Measurements from ENCODE around the gene PAMR1. TPM values are rescaled to one million over a fixed set of nuclear protein-coding genes. Genes with fewer than 3 reads are reported as not detected.
A peak's percentile ranks its signal among the peaks of the same experiment; 100 is the strongest.

Gene PAMR1
- total RNA-seq, 2 experiments from 2014 or later: not detected

DNA sequence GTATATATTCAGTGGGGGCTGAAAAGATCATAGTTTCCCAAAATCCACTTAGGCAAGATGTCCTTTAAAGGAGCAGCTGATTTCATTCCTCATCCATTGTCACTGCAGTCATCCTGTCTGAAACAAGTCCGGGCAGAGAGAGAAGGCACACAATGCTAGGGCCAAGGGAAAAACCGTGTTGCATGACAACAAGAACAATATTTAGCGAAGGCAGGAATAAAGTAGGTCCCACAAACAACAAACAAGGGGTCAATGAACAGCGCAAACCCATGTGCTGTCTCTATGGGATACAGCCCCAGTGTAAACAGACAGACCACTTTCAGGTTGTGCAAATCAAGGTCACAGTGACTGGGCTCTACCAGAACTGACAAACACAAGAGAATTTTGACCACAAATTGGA is 9.0 kb downstream of the PAMR1 start:
- DNase-seq: no peak
- no peaks in the 10 kb centered on the region for H3K4me1 Mint-ChIP-seq (ENCODE audit: low read depth)
- CTCF ChIA-PET: no interaction called here
- H3K36me3 Mint-ChIP-seq (ENCODE audit: low read depth): no peaks in the 10 kb centered on the region
- H3K4me3 Mint-ChIP-seq: no peak overlapping the region
- H3K9me3 Mint-ChIP-seq: no peaks in the 10 kb centered on the region
- peaks cover 20% of the 10 kb centered on the region for H3K27me3 Mint-ChIP-seq (ENCODE audit: low read depth)
- intact Hi-C loops (cut with micrococcal nuclease): no loop called here
- H3K27ac Mint-ChIP-seq: no peak overlapping the region

DNA sequence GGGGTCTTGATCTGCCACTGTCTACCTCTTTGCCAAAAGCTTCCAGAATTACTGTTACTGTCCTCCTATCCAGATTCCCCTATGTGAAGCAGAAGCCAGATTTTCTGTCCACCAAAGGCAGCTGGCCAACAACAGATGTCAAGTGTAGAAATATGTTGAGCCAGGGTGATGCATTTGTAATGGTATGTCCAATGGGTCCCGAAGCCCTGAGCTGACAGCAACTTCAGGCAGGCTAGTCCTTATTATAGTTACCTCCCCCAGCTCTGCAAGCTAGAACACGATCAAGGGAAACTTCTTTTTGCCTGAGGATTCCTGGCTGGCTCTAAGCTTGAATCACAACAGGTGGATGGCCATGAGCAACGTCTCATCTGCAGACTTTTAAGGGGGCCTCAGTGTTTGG is 10.2 kb downstream of the PAMR1 start:
- Mint-ChIP-seq H3K4me3 (no peak overlapping the region), H3K9me3 (no peaks in the 10 kb centered on the region), H3K27ac (no peak overlapping the region), H3K4me1 (ENCODE audit: low read depth) (no peaks in the 10 kb centered on the region), H3K36me3 (ENCODE audit: low read depth) (no peaks in the 10 kb centered on the region), H3K27me3 (ENCODE audit: low read depth) (peaks cover 22% of the 10 kb centered on the region)
- CTCF ChIA-PET: interaction anchor here (0.7 to 1.2 kb wide), 2 partner anchors 31 to 306 kb away, joined by 3 to 4 read pairs; no protein-coding TSS in a partner anchor
- DNase-seq: no peak
- intact Hi-C loops (cut with micrococcal nuclease): no loop called here

DNA sequence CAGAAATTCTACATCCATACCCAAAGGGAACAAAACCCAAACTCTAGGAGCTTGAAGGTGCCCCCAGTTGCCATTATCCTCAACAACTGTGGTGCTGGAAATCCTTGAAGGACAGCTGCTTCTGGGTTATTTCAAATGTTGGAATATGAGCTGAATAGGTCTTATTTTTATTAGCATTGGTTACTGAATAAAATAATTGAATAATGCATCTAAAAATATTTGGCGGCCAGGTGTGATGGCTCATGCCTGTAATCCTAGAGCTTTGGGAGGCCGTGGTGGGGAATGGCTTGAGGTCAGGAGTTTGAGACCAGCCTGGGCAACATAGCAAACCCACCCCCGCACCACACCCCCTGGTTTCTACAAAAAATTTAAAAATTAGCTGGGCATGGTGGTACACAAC is 10.9 kb downstream of the PAMR1 start:
- Mint-ChIP-seq H3K4me1 (ENCODE audit: low read depth) (no peaks in the 10 kb centered on the region), H3K27ac (no peak overlapping the region), H3K27me3 (ENCODE audit: low read depth) (peaks cover 22% of the 10 kb centered on the region), H3K9me3 (no peaks in the 10 kb centered on the region), H3K4me3 (no peak overlapping the region), H3K36me3 (ENCODE audit: low read depth) (no peaks in the 10 kb centered on the region)
- DNase-seq: no peak
- intact Hi-C loops (cut with micrococcal nuclease): no loop called here
- CTCF ChIA-PET: interaction anchor here (0.7 to 1.2 kb wide), 2 partner anchors 30 to 307 kb away, joined by 3 to 4 read pairs; no protein-coding TSS in a partner anchor

DNA sequence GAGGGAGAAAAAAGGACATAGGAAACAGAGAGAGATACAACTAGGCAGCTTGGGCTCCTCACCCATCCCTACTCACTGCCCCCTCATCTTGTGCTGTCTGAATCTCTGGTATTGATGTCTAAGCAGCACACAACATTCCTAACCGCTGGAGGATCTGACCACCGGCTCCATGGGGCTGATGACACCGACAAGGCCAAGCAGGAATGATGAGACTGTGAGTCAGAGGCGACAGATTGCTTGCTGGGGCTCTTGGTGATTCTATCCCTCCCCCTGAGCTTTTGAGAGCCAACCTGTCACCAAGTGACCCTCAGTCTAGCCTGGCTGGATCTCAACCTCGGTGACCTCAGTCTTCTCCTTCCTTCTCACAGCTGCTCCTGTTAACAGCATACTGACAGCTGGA is 13.8 kb downstream of the PAMR1 start:
- intact Hi-C loops (cut with micrococcal nuclease): no loop called here
- Mint-ChIP-seq H3K27me3 (ENCODE audit: low read depth) (peaks cover 16% of the 10 kb centered on the region), H3K9me3 (no peaks in the 10 kb centered on the region), H3K4me3 (no peak overlapping the region), H3K27ac (no peak overlapping the region), H3K36me3 (ENCODE audit: low read depth) (no peaks in the 10 kb centered on the region), H3K4me1 (ENCODE audit: low read depth) (no peaks in the 10 kb centered on the region)
- CTCF ChIA-PET: no interaction called here
- no peak for DNase-seq

DNA sequence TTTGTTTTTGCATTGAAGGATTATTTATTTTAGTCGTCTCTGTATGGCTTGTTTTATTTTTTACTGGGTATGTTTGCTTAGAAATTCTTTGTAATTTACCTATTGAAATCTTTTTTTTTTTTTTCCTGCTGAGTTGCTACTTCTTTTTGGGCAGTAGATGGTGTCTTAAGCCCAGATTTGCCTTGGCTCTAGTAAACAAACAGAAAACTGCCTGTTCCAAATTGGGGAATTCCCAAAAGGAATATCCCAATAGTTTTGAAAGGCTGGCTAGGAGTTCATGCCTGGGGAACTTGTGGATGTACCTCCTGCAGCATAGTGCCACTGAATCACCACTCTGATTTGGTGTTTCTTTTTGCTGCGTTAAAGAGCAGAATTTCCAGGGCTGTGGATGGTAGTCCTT is 17.7 kb downstream of the PAMR1 start:
- H3K4me3 Mint-ChIP-seq: no peak overlapping the region
- no peaks in the 10 kb centered on the region for H3K36me3 Mint-ChIP-seq (ENCODE audit: low read depth)
- peaks cover 4% of the 10 kb centered on the region for H3K9me3 Mint-ChIP-seq
- H3K27ac Mint-ChIP-seq: no peak overlapping the region
- peaks cover 3% of the 10 kb centered on the region for H3K4me1 Mint-ChIP-seq (ENCODE audit: low read depth)
- CTCF ChIA-PET: interaction anchor here (0.7 kb wide), 1 partner anchor 907 kb away, joined by 3 read pairs; no protein-coding TSS in a partner anchor
- H3K27me3 Mint-ChIP-seq (ENCODE audit: low read depth): peaks cover 13% of the 10 kb centered on the region
- intact Hi-C loops (cut with micrococcal nuclease): no loop called here
- no peak for DNase-seq

DNA sequence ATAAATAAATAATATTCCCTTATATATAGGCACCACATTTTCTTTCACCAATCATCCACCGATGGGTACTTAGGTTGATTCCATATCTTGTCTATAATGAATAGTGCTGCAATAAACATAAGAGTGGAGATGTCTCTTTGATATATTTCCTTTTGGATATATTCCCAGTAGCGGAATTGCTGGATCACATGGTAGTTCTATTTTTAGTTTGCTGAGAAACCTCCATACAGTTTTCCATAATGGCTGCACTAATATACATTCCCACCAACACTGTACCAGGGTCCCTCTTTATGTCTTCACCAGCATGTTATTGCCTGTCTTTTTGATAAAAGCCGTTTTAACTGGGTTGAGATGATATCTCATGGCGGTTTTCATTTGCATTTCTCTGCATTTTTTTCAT is 23.6 kb downstream of the PAMR1 start:
- no peaks in the 10 kb centered on the region for H3K36me3 Mint-ChIP-seq (ENCODE audit: low read depth)
- CTCF ChIA-PET: interaction anchor here (1.4 kb wide), 1 partner anchor 12 kb away, joined by 3 read pairs; no protein-coding TSS in a partner anchor
- no peak overlapping the region for H3K27ac Mint-ChIP-seq
- DNase-seq: no peak
- intact Hi-C loops (cut with micrococcal nuclease): no loop called here
- no peak overlapping the region for H3K4me3 Mint-ChIP-seq
- H3K27me3 Mint-ChIP-seq (ENCODE audit: low read depth): no peaks in the 10 kb centered on the region
- peaks cover 4% of the 10 kb centered on the region for H3K9me3 Mint-ChIP-seq
- peaks cover 3% of the 10 kb centered on the region for H3K4me1 Mint-ChIP-seq (ENCODE audit: low read depth)

DNA sequence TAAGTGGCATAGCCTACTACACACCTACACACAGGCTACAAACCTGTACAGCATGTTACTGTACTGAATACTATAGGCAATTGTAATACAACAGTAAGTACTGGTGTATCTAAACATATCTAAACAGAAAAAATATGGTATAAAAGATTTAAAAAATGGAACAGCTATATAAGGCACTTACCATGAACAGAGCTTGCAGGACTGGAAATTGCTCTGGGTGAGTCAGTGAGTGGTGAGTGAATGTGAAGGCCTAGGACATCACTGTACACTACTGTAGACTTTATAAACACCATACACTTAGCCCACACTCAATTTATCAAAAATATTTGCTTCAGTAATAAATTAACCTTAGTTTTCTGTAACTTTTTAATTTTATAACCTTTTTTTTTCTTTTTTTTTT is 24.7 kb downstream of the PAMR1 start:
- CTCF ChIA-PET: interaction anchor here (0.6 to 1.4 kb wide), 3 partner anchors 11 to 619 kb away, joined by 3 to 4 read pairs (median 4); no protein-coding TSS in a partner anchor
- intact Hi-C loops (cut with micrococcal nuclease): no loop called here
- no peak for DNase-seq
- peaks cover 3% of the 10 kb centered on the region for H3K9me3 Mint-ChIP-seq
- H3K4me1 Mint-ChIP-seq (ENCODE audit: low read depth): no peaks in the 10 kb centered on the region
- no peak overlapping the region for H3K27ac Mint-ChIP-seq
- no peak overlapping the region for H3K4me3 Mint-ChIP-seq
- H3K27me3 Mint-ChIP-seq (ENCODE audit: low read depth): no peaks in the 10 kb centered on the region
- no peaks in the 10 kb centered on the region for H3K36me3 Mint-ChIP-seq (ENCODE audit: low read depth)

DNA sequence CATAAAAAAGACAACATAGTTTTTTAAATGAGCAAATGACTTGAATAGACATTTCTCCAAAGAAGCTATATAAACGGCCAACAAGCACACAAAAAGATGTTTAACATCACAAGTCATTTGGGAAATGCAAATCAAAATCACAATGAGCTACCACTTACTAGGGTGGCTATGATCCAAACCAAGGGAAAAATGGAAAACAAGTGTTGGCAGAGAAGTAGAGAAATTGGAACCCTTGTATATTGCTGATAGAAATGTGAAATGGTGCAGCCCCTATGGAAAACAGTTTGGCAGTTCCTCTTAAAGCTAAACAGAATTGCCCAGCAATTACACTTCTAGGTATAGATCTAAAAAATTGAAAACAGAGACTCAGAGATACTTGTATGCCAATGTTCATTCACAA is 29.0 kb downstream of the PAMR1 start:
- intact Hi-C loops (cut with micrococcal nuclease): no loop called here

DNA sequence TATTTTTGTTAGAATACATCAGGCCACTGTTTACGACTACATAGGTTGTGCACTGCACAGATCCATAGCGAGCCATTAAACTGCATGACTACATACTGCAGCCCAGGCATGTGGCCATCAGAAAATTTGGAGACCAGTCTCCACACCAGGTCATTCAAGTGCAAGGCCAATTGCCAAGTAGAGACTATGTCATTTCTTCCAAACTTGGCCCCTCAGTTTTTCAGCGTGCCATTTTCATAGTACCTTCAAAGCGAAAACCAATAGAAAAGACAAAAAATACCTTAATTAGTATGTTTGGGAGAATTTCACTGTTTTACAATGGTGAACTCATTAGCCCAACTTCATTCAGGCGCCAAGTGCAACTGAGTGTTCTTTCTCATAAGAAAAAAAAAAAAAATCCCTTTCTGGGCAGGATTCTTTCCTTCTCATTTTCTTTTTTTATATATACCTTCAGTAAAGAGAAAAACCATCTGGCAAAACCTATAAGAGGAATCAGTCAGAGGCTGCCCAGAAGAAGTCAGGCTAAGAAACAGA is 30.4 kb downstream of the PAMR1 start:
- Mint-ChIP-seq H3K4me3 (no peak overlapping the region), H3K27ac (no peak overlapping the region), H3K9me3 (no peaks in the 10 kb centered on the region), H3K36me3 (ENCODE audit: low read depth) (no peaks in the 10 kb centered on the region), H3K27me3 (ENCODE audit: low read depth) (peaks cover 2% of the 10 kb centered on the region), H3K4me1 (ENCODE audit: low read depth) (no peaks in the 10 kb centered on the region)
- CTCF ChIA-PET: no interaction called here
- no peak for DNase-seq
- intact Hi-C loops (cut with micrococcal nuclease): no loop called here

More for the DNA sequence above, 29.0 kb downstream of the PAMR1 start:
- no peaks in the 10 kb centered on the region for H3K9me3 Mint-ChIP-seq
- no peak overlapping the region for H3K27ac Mint-ChIP-seq
- CTCF ChIA-PET: no interaction called here
- no peaks in the 10 kb centered on the region for H3K36me3 Mint-ChIP-seq (ENCODE audit: low read depth)
- DNase-seq: no peak
- H3K4me1 Mint-ChIP-seq (ENCODE audit: low read depth): no peaks in the 10 kb centered on the region
- H3K4me3 Mint-ChIP-seq: no peak overlapping the region
- H3K27me3 Mint-ChIP-seq (ENCODE audit: low read depth): peaks cover 2% of the 10 kb centered on the region

DNA sequence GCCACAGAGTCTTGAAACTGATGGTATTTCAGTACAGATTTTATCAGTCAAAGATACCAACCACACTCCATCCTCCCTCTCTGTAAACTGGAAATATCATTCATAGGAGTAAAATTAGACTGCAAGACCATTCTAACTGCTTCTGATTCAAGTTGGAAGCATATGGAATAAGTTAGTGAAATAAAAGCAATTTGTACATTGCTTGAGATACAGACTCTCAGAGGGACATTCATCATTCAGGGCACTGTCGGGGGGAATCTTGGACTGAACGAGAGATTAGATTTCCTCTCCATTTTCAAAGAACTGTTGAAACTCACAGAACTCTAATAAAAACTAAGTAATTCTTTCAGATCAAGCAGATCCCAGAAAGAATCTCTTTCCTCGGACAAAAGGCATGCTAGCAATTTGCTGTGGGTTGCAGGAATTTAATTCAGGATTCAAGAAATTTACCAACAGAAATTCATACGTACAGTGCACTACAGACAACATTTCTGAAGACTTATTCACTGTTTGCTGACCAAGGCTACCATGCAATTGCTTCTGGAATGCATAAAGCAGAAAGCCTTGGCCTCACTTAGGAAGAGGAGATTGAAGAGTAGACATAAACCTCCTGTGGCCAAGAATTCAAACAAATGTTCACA is 34.1 kb downstream of the PAMR1 start:
- H3K9me3 Mint-ChIP-seq: no peaks in the 10 kb centered on the region
- intact Hi-C loops (cut with micrococcal nuclease): no loop called here
- H3K27me3 Mint-ChIP-seq (ENCODE audit: low read depth): peaks cover 13% of the 10 kb centered on the region
- no peaks in the 10 kb centered on the region for H3K36me3 Mint-ChIP-seq (ENCODE audit: low read depth)
- no peak overlapping the region for H3K4me3 Mint-ChIP-seq
- CTCF ChIA-PET: no interaction called here
- no peaks in the 10 kb centered on the region for H3K4me1 Mint-ChIP-seq (ENCODE audit: low read depth)
- H3K27ac Mint-ChIP-seq: no peak overlapping the region
- DNase-seq: no peak

DNA sequence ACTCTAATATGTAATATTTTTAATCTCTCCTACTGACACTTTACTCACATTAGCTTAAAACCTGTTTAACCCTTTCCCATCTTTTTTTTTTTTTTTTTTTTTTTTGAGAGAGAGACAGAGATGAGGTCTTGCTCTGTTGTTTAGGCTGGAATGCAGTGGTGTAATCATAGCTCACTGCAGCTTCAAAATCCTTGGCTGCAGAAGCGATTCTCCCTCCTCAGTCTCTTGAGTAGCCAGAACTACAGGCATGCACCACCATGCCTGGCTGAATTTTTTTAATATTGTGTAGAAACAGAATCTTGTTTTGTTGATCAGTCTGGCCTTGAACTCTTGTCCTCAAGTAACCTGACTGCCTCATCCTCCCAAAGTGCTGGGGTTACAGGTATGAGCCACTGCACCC is 37.3 kb downstream of the PAMR1 start:
- H3K27ac Mint-ChIP-seq: no peak overlapping the region
- CTCF ChIA-PET: interaction anchor here (0.6 to 1.5 kb wide), 8 partner anchors 42 to 747 kb away, joined by 3 to 5 read pairs (median 3); no protein-coding TSS in a partner anchor
- H3K36me3 Mint-ChIP-seq (ENCODE audit: low read depth): no peaks in the 10 kb centered on the region
- DNase-seq: no peak
- H3K9me3 Mint-ChIP-seq: peaks cover 3% of the 10 kb centered on the region
- H3K4me1 Mint-ChIP-seq (ENCODE audit: low read depth): no peaks in the 10 kb centered on the region
- H3K27me3 Mint-ChIP-seq (ENCODE audit: low read depth): peaks cover 19% of the 10 kb centered on the region
- no peak overlapping the region for H3K4me3 Mint-ChIP-seq
- intact Hi-C loops (cut with micrococcal nuclease): loop anchor here (10.0 kb wide), 1 partner anchor 243 kb away; no protein-coding TSS in a partner anchor

DNA sequence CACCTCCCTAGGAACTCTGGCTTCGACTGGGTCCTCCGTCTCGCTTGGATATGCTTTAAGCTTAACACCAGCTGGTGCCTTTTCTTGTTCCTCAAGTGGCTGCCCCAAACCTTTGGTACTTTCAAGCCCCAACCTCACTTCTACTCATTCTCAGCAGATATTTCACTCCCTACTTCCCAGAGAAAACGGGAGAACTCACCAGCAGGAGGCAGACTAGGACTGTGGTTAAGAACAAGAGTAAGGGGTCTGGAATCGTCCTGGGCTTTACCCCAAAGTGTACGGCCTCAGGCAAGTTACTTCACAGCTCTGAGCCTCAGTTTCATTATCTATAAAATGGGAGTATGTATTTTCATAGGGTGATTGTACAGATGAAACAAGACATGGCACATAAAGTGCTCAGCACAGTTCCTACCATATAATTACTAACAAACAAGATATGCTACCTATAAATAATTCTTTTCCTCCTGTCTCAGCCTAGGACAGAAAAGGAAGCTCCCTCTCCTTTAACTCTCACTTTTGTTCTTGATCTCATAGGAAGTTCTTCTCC is 37.8 kb downstream of the PAMR1 start:
- intact Hi-C loops (cut with micrococcal nuclease): loop anchor here (1.0 to 10.0 kb wide), 2 partner anchors 243 to 779 kb away; no protein-coding TSS in a partner anchor
- peak; percentile 40 for DNase-seq
- H3K9me3 Mint-ChIP-seq: peaks cover 8% of the 10 kb centered on the region
- H3K4me1 Mint-ChIP-seq (ENCODE audit: low read depth): no peaks in the 10 kb centered on the region
- CTCF ChIA-PET: interaction anchor here (0.6 to 1.3 kb wide), 11 partner anchors 19 to 748 kb away, joined by 3 to 5 read pairs (median 3); no protein-coding TSS in a partner anchor
- no peak overlapping the region for H3K4me3 Mint-ChIP-seq
- H3K27me3 Mint-ChIP-seq (ENCODE audit: low read depth): peaks cover 24% of the 10 kb centered on the region
- no peak overlapping the region for H3K27ac Mint-ChIP-seq
- no peaks in the 10 kb centered on the region for H3K36me3 Mint-ChIP-seq (ENCODE audit: low read depth)
